GM20000 (cell line): ENCODE measurements around the gene SLC66A2.
A peak's percentile ranks its signal among the peaks of the same experiment; 100 is the strongest.
"Not testable (repeated sequence)": the region's sequence is repeated elsewhere in the genome, so short reads cannot be mapped to it uniquely, and the experiment has no call there.

Experiments
- DNase-seq: peaks from one replicate; pipeline ENCODE4 v3.0.0; 2012; ENCODE audit warnings: low spot score
- TF ChIP-seq, protein P1 (sequence below): IDR thresholded peaks from 2 replicates; pipeline ENCODE4 v1.5.1; 2012; ENCODE audit warnings: mild to moderate bottlenecking, control low read depth; ENCODE audit errors: extremely low read depth, missing control alignments

The SLC66A2 gene

DNA sequence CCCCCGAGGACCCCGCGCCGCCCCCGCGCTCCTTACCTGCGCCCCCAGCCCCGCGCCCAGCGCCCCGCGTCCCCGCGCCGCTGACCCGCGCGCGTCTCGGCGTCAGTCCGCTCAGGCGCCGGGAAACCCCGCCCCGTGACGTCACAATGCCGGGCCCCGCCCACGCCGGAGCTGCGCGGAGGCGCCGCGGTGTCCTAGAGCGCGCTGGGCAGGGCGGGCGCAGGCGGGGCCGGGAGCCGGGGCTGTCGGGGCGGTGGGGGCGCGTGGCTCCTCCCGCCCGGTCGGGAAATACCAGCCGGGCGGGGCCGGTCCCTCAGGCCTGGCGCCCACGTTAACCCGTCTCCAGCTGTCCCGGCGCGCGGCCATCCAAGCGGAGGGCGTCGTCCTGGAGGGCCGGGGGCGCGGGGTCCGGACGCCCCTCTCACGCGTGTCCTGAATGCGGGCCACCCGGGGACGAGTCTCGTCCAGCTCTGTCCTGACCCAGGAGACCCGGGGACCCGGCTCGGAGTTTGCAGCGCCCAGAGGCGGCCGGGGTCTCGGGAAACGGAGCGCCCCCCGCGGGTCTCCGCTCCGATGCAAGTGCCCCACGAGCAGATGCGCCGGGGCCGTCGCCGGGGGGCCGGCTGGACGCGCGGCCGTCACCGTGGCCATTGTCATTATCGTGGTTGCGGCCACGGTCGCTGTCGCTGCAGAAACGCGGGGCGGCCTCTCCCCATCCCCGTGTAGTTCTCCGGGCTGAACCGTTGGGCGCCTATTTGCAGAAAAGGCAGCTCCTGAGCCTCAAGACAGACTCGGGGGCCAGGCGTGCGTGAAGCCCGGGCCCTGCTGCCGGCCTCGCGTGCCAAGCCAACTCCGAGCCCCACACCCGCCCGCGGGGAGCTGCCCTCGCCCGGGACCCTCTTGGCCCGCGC, at the start of gene SLC66A2:
TSS of gene SLC66A2 (minus strand) at position 109 of the 911 bp plus-strand sequence. CDS start 727 bp downstream, outside the sequence.
- DNase-seq: peak; percentile 98
- TF ChIP-seq, protein P1, sequence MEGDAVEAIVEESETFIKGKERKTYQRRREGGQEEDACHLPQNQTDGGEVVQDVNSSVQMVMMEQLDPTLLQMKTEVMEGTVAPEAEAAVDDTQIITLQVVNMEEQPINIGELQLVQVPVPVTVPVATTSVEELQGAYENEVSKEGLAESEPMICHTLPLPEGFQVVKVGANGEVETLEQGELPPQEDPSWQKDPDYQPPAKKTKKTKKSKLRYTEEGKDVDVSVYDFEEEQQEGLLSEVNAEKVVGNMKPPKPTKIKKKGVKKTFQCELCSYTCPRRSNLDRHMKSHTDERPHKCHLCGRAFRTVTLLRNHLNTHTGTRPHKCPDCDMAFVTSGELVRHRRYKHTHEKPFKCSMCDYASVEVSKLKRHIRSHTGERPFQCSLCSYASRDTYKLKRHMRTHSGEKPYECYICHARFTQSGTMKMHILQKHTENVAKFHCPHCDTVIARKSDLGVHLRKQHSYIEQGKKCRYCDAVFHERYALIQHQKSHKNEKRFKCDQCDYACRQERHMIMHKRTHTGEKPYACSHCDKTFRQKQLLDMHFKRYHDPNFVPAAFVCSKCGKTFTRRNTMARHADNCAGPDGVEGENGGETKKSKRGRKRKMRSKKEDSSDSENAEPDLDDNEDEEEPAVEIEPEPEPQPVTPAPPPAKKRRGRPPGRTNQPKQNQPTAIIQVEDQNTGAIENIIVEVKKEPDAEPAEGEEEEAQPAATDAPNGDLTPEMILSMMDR: no peak

DNA sequence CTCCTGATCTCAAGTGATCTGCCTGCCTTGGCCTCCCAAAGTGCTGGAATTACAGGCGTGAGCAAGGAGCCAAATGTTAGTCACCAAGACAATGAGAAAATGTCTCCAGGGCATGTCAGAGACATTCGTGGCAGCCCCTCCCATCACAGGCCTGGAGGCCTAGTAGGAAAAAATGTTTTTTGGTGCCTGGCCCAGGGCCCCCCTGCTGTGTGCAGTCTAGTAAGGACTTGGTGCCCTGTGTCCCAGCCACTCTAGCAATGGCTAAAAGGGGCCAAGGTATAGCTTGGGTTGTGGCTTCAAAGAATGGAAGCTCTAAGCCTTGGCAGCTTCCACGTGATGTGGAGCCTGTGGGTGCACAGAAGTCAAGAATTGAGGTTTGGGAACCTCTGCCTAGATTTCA, 49.4 kb upstream of the SLC66A2 start:
- DNase-seq: no peak
- TF ChIP-seq, protein P1: no peak

DNA sequence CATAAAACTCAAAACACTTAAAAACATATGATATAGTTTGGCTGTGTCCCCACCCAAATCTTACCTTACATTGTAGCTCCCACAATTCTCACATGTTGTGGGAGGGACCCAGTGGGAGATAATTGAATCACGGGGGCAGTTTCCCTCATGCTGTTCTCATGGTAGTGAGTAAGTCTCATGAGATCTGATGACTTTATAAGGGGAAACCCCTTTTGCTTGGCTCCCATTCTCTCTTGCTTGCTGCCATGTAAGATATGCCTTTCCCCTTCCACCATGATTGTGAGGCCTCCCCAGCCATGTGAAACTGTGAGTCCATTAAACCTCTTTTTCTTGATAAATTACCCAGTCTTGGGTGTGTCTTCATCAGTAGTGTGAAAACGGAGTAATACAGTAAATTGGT, 48.2 kb upstream of the SLC66A2 start:
- DNase-seq: not testable (repeated sequence)

DNA sequence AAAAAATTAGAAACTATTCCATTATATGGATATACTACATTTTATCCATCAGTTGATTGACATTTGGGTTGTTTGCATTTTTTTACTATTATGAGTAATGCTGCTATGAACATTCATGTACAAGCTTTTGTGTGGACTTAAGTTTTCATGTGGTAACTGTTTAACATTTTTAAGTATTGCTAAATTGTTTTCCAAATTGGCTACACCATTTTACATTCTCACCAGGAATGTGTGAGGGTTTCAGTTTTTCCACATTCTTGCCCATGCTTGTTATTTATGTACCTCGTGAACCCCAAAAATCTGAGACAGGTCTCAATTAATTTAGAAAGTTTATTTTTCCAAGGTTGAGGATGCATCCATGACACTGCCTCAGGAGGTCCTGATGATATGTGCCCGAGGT, 40.0 kb upstream of the SLC66A2 start:
- TF ChIP-seq, protein P1: no peak
- DNase-seq: no peak

DNA sequence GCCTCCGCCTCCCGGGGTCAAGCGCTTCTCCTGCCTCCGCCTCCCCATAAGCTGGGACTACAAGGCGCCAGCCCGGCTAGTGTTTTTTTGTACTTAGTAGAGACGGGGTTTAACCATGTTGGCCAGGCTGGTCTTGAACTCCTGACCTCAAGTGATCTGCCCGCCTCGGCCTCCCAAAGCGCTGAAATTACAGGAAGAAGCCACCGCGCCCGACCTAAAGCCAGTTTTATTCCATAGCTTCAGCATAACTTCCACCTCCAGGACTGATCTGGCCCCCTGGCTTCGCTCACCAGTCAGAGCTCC, 37.7 kb upstream of the SLC66A2 start:
- DNase-seq: no peak
- TF ChIP-seq, protein P1: no peak

DNA sequence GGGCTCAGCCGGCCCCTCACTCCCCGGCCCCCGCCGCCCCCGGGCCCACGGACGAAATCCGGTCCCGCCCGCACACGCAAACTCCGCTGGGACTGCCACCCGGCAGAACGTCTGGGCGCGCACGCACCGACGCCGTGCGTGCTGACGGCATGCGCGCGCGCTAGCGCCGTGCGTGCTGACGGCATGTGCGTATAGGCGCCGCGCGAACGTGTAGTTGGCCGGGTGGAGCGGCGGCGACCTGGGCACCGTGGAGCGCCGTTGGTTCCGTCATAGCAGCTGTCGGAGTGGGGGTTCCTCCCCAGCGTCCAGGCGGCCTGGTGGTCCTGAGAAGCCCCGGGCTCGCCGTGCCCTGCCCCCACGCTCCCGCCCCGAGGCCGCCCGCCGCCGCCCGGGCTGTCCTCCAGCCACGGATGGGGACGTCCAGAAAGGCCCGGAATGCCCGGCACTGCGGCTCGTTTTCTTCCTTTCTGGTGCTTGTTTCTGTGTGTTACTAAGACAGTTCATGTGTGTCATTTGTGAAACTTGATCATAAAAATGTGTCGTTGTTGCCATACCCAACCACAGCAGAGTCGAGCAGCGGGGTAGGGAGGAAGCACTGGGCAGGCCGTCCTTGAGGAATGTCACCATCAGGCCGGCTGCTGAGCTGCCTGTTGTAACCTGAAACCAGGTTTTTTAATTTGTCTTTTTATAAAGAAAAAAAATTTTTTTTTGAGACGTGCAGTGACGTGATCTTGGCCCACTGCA, 37.2 kb upstream of the SLC66A2 start, which contains the start of gene TXNL4A:
TSS of gene TXNL4A (minus strand) at position 113 of the 744 bp plus-strand sequence. CDS start 171 bp downstream, outside the sequence.
- TF ChIP-seq, protein P1: no peak
- DNase-seq: peak; percentile 95

DNA sequence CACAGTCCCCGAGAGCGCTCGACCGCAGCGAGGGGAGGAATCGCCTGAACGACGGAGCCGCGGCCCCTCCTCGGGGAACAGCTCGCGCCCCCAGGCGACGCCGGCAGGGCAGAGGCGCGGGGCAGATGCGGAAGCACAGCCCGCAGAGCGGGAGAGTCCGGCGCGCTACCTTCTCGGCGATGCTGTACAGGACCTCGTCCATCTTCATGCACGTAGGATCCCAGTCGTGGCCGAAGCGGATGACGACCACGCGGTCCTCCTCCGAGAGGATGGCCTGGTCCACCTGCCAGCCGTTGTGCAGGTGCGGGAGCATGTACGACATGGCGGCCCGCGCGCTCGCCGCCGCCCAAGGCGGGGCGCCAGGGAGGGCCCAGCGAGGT, 36.6 kb upstream of the SLC66A2 start:
- TF ChIP-seq, protein P1: peak; percentile 40
- peak; percentile 85 for DNase-seq
